SW480 (cell line): ENCODE data around the gene PLXND1.

Experiments used
- DNase-seq: peaks from one replicate; pipeline ENCODE4 v3.0.0-alpha.2; 2016; ENCODE audit warnings: low spot score

Gene PLXND1

GRCh38 chr3:129599607-129600006 is 6.9 kb downstream of the PLXND1 start:
- DNase-seq: no peak

DNA sequence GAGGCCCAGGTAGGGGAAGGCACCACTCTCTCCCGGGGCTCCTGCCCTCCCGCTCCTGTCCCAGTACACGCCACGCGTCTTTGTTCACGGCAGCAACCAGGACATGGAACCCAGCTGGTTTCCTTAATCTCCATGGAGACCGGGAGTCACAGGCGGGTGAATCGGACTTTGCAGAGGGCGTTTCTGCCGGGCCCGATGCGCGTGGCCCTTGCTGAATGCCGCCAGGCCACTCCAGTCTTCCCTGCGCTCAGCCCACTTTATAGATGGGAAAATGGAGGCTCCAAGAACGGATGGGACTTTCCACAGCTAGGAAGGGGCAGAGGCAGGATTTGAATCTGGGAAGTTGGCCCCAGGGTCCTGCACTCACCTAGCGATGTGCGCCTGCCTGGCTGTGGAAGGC is 7.4 kb downstream of the PLXND1 start:
- DNase-seq: no peak

- DNase-seq: no peak
Measured at GRCh38 chr3:129598484-129598883, 8.0 kb downstream of the PLXND1 start.

DNA sequence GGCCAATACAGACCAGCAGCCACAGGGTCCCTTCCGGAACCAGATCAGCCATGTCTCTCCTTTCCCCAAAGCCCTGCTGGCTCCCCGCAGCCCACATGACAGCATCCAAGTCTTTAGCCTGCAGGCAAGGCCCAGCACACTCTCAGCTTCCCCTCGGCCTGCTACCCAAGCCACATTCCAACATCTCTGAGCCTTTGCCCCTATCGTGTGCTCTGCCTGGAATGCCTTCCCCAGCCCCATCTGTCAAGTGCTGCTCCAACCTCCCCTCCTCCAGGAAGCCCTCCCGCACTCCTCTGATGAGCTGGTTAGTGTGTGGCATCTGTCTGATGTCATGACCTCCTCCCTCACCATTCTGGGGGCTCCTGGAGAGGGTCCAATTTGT is 8.5 kb downstream of the PLXND1 start:
- no peak for DNase-seq

- peak; percentile 51 for DNase-seq
Measured at GRCh38 chr3:129597087-129597999, 9.1 kb downstream of the PLXND1 start.

DNA sequence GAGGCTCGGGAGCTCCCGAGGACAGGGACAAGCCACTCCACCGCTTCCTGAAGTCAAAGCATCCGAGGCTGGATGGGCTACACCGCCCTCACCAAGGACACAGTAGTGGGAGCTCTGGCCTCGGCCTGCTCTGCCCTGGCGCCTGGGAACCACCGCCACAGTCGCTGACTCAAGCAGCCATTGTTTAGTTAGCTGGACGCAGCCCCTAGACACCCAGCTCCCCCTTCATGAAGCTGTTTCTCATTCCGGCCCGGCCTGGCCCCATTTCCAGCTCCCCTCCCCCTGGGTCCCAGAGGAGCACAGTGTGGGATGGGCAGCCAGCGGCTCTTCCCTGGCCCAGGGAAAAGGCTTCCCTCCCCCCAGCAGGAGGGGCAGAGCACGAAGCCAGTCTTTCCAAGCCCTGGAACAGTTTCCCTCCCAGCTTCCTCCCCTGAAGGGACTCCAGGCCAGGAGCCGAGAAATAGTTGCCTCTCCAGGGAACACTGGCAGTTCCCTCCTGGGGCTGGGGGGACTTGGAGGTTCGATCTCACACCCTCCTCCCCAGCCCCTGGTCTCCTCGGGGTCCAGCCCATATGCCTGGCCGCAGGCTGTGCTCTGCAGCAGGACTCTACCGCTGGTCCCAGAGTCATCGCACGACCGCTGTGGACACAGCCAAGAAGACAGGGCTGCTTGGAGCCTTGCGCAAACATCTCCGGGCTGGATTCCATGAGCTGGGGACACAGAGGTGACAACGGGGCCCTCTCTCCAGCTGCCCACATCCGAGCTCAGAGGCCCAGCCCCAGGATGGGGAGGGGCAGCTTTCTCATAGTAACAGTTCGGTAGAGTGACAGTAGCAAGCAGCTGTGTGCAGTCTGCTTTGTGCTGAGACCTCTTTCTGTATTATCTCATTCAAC is 10.0 kb downstream of the PLXND1 start:
- peak; percentile 81 for DNase-seq

DNA sequence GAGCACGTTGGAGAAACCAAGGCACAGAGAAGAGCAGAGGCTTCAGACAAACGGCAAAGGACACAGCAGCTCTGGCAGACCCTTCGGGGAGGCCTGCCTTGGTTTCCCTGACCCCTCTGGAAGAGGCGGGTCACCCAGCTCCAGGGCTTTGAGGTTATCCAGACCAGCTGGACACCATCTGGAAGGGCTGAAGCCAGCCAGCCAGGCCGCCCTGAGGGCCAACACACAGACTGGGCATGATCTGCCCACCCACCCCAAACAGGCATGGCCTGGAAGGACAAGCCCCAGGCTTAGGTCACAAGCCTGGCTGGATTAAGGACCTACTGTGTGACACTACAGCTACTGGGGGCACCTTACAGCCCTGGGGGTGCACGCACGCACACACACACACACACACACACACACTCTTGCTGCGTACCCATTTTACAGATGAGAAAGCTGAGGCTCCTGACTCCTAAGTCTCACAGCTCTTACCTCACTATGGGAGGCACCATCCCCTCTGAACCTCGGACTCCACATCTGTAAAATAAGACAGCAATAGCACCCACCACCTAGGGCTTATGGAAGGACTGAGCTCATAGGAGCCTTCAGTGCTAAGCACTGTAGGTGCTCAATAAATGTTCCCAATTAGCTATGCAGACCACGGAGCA is 10.8 kb downstream of the PLXND1 start:
- no peak for DNase-seq

DNA sequence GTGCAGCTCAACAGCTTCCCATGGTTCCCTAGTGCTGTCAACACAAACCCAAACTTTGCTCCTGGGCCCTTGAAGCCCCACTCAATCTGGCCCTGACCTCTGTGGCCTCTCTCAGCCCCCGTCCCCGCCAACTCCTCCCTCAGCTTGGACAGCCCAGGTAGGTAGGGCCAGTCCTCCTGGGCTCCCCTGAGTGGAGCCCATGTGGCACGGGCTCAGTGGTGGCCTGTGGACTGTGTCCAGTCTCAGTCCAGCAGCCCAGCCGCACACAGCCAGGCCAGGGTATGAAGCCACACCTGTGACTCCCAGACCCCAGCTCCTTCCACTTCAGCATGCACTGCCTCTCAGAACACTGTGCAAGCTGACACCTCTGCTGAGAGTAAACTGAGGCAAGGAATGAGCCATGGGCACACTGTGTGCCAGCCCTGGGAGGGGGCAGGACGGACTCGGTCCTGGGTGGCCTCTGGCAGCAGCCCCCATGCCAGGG is 11.5 kb downstream of the PLXND1 start:
- no peak for DNase-seq

GRCh38 chr3:129594409-129594808 is 12.1 kb downstream of the PLXND1 start:
- no peak for DNase-seq

DNA sequence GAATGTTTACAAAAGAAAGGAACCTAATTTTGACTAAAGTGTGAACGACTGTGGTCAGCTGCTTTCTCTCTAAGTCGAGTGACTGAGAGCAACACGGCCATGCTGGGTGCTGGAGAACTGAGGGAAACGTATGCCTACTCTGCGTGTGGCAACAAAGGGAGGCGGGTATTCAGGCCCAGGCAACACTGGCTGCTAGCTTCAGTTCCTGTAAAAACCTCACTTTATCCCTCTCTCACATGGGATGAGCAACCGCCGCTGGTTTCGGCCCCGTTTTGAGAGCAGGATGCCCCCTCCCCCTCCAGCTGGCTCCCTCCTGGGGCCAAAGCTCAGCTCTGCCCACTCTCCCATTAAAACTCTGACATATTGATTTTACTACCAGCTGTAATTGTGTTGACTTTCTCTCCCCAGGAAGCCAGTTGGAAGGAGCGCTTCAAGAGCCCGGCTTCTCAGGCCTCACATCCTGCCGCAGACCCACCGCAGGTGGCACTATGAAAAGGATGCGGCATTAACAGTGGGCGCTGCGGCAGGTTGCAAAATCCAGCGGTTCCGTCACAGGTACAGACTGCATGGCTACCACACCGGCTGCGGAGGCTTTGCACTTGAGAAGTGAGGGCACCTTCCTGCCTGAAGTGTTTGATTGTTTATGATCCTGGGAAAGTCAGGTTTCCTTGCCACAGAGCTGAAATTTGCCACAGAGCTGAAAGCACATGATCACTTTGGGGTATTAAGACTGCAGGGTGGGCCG is 12.7 kb downstream of the PLXND1 start:
- peak; percentile 94 for DNase-seq

- no peak for DNase-seq
Measured at GRCh38 chr3:129593230-129593594, 13.3 kb downstream of the PLXND1 start.

- DNase-seq: no peak
Measured at GRCh38 chr3:129592381-129593131, 13.9 kb downstream of the PLXND1 start.

GRCh38 chr3:129591932-129592331 is 14.5 kb downstream of the PLXND1 start:
- DNase-seq: no peak

- no peak for DNase-seq
Measured at GRCh38 chr3:129590215-129590614, 16.3 kb downstream of the PLXND1 start.

GRCh38 chr3:129587566-129588210 is 18.8 kb downstream of the PLXND1 start:
- DNase-seq: no peak

DNA sequence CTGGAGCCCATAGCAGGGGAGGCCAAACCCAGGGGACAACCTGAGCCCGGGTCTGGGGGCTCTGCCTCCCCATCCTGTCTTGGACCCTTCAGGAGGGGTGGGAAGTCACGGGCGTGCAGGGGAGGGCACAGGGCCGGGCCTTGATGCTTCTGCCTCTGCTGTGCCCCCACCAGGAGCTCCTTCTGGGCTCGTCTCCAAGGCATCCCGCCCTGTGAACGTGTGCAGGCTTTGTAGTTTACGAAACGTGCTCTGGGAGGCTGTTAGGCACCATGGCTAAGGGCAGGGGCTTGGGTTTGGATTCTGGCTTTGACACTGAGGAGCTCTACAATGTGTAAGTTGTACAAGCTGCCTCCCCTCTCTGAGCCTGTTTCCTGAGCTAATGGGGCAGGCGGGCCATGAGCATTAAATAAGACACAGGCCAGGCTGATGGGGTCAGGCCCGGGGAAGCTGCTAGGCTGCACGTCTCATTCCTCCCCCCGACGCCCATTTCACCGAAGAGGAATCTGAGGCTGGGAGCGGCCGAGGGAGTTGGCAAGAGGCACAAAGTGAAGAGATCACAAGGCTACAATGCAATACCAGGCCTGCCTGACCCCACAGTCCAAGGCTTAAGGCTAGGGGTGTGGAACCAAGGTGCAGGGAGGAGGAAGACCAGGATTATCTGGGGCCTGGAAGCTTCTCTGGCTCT is 19.6 kb downstream of the PLXND1 start:
- DNase-seq: no peak

DNA sequence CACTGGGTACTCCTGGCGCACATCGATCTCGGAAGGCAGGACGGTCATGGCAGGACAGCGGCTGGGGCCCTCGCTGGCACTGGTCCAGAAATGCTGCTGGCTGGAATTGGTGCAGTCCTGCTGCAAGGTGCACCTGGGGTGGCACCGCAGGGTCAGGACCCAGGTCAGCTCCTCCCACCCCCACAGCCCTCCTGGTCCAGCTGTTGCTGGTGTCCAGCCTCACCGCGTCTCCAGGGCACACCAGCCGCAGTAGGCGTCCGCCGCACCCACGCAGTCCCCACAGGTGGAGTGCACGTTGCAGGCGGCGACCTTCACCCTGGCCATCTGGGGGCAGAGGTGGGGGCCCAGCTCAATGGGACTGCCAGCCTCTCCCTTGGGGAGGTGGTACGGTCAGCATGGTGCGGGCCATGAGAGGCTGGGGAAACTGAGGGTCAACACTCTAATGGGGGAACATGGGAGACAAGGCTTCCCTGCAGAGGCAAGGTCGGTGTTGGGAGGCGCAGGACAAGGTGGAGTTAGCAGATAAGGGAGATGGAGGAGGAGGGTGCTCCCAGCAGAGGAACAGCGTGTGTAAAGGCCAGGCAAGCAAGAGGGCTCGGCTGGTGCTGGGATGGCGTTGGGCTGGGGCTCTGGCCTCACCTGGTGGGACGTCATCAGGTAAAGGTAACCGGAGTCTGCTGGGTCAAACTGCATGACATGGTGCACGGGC is 20.4 kb downstream of the PLXND1 start:
- DNase-seq: no peak

DNA sequence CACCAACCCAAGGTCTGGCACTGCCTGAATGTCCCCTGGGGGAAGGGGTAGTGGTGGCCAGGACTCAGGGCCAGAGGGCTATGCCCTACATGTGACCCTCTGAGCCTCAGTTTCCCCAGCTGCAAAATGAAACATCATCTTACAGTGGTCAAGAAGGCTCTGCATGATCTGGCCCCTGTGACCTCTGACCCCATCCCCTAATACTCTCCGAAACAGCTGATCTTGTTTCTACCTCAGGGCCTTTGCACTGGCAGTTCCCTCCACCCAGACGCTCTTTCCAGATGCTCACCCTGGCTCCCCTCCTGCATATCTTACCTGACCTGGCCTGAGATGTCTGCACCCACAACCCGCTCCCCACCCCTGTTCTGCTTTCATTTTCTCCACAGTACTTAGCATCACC is 21.8 kb downstream of the PLXND1 start:
- DNase-seq: no peak

GRCh38 chr3:129583289-129583688 is 23.2 kb downstream of the PLXND1 start:
- no peak for DNase-seq
